Stimulated activated CD8-positive, alpha-beta memory T cell treated with anti-CD3 and anti-CD28 coated beads, Interleukin-12 subunit alpha, Interleukin-12 subunit beta, amount 100 ng/mL, for 1 hour (primary cell): ENCODE results near the gene TAF1A.
A peak's percentile ranks its signal among the peaks of the same experiment; 100 is the strongest.
"Not testable (repeated sequence)": the region's sequence is repeated elsewhere in the genome, so short reads cannot be mapped to it uniquely, and the experiment has no call there.

Experiments used
- DNase-seq: peaks from one replicate; pipeline ENCODE4 v3.0.0-alpha.2; 2020; ENCODE audit warnings: low read depth

TAF1A gene

DNA sequence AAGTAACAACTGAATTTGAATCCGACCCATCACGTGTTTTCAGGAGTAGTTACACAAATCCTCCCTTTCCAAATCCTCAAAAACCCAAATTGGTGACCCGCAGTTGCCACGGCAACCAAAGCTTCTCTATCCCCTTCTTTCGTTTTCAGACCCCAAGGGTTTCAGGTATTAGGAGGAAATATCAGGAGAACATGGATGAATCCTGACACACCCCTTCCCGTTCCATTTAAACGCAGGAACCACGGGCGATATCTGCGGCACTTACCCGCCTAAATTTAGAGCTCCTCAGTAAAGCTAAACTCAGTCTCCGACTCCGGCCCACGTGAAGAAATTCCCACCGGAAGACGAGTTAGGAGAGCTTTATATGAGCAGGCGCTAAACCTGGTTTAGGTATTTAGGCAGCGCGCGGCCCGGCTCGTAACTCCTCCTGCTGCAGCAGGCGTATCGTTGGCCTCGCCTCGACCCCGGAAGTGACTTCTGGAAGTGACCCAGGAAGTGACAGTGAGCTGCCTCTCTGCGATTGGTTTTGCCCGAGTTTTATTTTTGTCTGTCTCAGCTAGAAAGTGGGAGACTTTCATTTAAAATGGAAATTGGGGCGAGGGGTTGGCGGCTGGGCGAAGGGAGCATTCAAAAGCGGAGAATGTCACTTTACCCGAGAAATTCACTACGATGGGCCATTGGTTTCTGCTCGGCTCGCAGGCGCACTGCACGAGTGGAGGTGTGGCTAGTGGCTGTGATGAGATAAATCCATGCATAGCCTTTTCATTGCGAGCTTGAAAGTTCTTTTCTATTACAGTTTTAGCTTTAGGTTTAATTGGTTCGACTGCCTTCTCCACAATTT, at the start of gene TAF1A:
Gene TAF1A (minus strand): TSS at position 472 of the 841 bp plus-strand sequence.
- DNase-seq: peak; percentile 71

DNA sequence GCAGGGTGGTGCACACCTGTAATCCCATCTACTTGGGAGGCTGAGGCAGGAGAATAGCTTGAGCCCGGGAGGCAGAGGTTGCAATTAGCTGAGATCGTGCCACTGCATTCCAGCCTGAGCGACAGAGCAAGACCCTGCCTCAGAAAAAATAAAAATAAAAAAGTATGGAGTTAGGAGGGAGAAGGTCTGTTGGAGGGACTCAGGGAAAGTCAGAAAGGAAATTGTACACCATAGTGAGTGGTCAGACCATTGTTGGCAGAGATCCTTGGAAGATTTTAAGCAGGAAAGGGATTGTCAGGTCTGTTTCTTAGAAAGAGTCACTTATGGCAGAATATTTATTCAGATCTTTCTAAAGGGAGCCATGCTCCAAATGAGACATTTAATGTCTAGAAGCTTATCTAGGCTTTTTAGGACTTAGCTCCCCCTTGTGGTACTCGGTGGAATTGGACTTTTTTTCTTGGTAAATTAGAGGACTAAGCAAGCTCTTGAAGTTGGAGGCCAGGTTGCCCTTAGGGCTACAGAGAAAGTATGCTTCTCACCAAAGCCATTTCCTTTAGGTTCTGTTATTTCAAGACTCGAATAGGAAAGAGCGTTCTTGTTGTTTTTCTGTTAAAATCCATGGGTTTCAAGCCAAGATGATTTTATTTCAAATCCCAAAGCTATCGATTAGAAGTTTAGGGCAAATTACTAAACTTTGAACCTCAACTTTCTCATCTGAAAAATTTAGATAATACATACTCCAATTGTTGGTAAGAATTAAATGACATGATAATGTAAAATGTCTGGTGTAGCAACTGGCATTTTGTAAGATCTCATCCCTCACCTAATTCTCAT, 44.7 kb upstream of the TAF1A start:
- peak; percentile 60 for DNase-seq

DNA sequence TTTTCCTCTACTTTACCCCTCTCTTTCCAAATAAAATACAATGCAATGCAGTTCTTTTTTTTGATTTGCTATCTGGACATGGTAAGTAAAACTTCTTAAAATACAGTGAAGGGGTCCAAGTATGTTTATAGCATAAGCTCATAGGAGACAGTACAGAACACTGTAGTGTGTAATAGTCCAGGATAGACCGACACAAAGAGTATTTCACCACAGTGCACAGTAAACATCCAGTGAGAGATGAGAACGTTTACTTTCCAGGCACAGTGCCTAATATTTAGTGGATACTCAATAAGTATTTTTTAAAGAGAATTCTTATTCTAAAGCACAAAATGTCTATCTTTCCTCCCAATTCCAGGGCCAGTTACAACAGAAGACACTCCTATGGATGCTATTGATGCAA, 43.0 kb upstream of the TAF1A start:
- DNase-seq: no peak

DNA sequence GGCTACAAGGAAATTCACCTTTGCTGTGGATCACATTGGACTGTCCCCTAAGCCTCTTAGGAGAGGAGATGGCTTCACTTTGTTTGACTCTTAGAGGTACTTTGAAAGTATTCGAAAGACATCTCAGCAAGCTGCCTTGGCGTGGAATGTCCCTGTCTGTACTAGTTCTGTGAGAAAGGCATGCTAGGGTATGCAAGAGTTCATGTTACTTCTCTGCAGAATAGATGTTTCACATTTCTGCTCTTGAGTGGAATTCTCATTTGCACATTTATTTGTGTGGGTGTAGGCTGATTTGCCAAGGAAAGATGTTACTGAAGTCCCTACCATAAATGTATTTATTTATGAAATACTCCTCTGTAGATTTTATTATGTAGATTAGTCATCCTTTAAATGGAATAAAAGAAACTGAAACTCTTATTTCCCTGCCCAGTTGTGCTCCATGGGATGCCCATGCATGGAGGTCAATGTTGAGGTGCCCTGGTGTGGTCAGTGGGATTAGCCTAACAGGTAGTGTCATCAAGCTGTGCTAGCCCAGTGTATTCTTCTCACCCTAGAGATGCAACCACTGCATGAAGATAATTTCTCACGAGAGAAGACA, 42.0 kb upstream of the TAF1A start:
- no peak for DNase-seq

DNA sequence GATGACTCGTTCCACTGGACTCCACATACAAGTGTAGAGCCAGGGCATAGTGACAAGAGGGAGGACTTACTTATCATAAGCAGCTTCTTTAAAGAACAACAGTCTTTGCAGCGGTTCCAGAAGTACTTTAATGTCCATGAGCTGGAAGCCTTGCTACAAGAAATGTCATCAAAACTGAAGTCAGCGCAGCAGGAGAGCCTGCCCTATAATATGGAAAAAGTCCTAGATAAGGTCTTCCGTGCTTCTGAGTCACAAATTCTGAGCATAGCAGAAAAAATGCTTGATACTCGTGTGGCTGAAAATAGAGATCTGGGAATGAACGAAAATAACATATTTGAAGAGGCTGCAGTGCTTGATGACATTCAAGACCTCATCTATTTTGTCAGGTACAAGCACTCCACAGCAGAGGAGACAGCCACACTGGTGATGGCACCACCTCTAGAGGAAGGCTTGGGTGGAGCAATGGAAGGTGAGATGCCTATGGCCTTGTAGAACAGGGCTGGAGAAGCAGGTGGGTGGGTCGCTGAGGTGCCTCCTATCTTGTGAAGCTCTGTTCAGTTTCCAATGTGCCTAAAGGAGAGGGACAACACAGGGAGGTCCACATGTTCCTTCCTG, 40.3 kb upstream of the TAF1A start:
- DNase-seq: no peak

DNA sequence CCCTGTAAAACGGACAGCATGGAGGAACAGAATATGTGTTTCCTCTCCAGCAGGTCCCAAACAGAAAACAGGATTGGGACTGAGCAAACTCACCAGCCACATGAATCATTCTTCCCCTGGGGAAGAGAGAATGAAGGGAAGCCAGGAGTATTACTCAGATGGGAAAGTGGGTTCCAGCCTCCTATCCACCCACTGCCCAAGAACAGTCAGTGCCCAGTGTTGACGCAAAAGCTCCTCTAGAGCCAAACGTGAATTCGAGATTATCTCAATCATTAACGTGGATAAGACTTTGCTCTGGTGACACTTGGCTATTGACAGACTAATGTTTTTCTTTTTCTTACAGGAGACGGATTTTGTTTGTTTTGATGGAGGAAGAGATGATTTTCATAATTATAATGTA, 37.5 kb upstream of the TAF1A start:
- no peak for DNase-seq

DNA sequence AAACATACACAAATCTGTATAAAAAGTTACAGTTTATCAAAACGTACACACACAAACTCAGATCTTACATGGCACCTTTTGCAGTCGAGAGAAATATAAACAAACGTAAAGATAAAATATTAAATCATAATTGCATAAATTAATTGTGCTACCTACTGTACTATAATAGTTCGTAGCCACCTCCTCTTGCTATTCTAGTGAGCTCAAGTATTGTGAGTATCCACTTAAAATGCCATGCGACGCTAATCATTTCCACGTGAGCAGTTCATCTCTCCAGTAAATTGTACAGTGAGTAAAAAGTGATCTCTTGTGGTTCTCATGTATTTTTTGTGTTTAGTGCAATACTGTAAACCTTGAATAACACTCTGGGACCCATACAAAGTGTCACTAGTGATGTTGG, 34.5 kb upstream of the TAF1A start:
- DNase-seq: no peak

DNA sequence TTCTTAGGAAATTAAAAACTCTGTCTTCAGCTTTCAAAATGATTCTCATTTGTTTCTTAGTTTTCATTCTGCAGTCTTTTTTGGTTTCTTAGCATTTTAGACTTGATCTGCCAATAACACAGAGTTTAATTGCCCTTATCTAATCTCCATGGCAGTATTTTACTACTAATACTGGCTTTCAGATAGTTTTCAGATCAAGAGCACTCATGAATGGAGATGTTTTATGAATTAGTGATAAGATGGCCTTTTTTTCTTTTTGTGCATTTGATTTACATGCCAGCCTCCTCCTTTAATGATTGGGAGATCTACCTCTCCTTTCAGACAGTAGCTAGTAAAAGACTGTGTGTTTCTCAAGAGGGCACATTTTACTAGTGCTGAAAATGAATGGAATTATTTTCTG, 33.7 kb upstream of the TAF1A start:
- no peak for DNase-seq

DNA sequence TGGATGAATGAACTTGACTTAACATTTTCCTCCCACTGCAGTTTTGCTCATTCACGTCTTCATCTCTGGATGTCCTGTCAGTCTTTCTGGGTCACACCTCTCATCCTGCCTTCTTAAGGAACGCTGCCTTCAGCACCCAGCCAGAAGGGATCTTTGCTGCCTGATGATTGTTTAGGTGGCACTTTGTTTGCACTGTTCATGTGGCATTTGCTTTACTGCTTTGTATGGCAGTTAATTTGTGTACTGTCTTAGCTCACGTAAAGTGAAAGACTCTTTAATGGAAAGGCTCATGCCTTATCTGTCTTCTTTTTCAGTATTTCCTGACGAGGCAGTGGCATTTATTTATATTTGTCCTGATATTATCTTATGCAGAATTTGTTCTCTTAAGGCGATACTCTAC, 33.0 kb upstream of the TAF1A start:
- DNase-seq: no peak

DNA sequence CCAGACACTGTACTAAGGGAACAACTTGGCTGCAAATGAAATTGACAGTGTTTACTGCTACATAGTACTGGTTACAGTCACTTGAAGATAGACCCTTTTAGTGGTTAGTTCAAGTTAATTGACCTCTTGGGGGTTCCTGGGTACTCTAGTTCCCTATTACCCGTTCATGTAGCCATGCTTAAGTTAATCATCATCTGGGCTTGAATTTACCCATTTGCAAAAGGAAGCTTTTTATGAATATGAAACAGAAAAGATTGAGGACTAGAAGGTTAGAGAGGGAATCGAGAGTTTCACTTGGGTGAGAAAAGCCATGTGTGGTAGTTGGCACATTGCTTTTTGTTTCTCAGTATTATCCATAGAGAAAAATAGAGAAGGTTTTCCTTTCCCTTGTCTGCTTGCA, 30.8 kb upstream of the TAF1A start:
- no peak for DNase-seq

DNA sequence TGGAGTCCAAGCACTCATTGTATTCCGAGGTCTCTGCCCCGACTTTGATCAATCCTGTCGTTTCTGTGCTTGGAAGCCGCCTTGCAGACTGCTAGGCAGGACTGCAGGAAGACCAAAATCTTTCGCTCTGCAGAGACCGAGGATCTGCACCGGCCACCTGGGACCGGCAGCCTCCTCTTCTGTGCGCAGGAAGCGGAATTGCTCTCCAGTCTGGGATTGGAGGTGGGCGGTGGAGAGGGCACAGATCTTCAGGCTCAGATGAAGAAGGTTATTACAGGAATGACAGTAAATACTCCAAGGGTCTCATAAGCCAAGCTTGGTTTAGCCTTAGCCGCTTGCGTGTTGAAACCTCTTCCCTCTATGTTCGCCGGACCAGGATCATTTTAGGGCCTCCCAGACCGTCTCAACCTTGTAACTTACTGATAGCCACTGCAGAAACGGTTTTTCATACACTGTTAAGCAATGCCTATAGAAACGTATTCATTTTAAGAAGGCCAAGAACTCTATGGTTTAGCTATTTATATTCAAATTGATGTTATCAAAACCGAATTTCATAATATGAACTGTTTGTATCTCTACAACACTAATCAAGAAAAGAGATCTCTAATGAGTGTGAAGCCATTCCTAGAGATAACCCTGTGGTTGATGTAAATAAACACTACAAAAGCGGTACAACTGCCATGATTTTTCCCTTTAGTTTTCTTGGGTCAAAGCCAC, 29.3 kb upstream of the TAF1A start:
- no peak for DNase-seq

DNA sequence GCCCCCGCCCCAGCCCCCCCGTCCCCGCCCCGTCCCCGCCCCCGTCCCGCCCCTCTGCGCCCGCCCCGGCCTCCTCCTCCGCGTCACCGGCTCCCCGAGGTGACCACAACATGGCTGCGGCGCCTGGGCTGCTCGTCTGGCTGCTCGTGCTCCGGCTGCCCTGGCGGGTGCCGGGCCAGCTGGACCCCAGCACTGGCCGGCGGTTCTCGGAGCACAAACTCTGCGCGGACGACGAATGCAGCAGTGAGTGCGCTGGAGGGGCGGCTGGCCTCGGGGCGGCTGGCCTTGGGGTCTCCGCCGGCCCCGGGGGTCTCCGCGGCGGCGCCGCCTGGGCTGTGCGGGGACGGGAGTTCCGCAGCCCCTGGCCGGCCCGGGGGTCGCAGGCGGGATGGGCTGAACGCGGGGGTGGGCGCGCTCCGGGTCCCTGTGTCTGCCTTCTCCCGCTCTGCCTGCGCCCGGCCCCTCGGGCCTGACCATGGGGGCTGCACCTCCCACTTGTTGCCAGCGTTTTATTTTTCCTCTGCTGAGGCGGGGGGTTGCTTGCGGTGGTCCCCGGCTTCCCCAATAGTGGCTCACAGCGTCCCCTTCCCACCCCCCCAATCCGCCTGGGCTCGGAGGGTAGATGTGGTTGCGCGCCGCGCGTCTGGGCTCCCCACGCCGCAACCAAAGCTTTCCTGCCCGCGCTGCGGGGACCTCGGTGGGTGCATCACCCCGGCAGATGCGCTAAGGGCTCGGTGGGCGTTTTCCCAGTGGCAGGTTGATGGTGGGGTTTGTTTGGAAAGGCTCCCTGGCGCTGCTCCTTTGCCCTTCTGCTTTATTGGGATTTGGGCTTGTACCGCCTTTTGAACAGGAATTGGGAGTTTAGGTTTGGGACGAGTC, 28.5 kb upstream of the TAF1A start, which contains the start of gene MIA3:
Gene MIA3 (plus strand): TSS at position 97 of the 879 bp plus-strand sequence. CDS start 14 bp downstream, at position 111.
- peak; percentile 11 for DNase-seq

DNA sequence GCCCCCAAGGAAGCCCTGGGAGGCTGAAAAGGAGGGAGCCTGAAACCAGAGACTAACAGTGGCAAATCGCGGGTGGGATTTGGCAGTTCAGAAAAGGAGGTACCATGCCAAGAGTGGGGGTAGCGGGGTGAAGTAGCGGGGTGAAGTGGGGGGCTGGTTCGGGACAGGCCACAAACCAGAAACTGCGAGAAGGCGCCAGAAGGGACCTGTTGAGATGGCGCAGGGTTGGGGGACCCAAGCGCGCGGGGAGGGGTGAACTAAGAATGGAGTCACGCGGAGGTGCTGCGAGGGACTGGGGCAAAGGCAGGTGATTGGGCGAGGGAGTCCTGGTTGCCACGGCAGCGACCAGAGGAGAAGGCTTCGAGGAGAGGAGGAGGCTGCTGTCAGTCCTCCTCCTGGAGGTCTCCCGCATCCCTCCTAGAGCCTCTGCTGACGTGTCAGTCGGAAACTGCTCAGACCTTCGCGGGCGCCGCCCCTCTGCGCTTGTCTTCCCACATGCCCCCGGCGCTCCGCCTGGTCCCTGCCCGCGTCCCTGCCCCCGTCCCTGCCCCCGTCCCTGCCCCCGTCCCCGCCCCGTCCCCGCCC, 27.7 kb upstream of the TAF1A start:
- peak; percentile 90 for DNase-seq

DNA sequence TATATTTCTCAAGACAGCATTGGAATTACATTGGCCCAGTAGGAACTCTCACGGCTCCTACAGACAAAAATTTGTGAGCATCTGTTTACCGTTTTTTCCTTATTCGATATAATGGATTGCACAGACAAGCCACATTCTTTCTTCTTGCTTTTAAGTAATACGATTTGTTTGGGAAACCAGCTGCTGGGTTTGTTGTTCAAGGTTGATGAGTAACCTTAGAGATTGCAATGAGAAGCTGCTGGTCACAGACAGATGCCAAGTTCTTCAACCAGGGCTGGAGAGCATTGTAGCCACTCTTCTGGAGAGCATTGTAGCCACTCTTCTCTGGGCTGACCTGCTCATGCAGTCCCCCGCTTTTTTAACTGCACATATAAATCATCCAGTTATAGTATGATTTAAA, 26.8 kb upstream of the TAF1A start:
- DNase-seq: no peak

DNA sequence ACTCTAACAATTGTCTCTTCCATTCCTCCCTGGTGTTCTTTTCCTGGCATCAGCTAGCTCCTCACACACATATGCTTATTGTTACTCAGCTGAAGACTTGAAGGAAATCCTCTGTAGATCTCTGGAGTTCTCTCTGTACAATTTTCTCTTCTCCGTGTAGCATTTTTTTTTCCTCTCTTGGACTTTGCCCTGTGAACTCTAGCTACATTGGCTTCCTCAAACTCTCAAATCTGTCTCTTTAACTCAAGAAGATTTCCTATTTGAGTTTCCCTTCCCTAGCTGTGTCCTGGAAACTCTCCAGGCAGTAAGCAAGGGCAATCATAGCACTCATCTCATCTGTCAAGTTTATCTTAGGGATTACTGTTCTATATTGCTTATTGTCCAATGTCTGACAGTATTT, 23.9 kb upstream of the TAF1A start:
- DNase-seq: no peak

DNA sequence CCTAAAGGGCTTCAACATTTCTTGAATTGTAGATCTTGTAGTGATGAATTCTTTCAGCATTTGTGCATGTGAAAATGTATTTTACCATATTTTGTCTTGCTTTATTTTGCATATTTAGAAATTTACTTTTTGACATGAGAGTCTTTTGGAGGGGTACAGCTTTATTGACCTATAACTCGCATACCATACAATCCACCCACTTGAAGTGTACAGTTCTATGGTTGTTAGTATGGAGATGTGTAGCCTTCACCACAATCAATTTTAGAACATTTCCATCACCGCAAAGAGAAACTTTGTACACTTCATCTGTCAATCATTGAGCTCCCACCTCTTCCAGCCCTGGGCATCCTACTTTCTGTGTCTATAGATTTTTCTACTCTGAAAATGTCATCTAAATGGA, 21.0 kb upstream of the TAF1A start:
- no peak for DNase-seq

DNA sequence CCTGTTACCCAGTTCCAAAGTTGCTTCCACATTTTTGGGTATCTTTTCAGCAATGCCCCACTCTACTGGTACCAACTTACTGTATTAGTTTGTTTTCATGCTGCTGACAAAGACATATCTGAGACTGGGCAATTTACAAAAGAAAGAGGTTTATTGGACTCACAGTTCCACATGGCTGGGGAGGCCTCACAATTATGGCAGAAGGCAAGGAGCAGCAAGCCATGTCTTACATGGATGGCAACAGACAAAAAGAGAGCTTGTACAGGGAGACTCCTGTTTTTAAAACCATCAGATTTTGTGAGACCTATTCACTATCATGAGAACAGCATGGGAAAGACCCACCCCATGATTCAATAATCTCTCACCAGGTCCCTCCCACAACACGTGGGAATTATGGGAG, 19.4 kb upstream of the TAF1A start:
- DNase-seq: not testable (repeated sequence)

DNA sequence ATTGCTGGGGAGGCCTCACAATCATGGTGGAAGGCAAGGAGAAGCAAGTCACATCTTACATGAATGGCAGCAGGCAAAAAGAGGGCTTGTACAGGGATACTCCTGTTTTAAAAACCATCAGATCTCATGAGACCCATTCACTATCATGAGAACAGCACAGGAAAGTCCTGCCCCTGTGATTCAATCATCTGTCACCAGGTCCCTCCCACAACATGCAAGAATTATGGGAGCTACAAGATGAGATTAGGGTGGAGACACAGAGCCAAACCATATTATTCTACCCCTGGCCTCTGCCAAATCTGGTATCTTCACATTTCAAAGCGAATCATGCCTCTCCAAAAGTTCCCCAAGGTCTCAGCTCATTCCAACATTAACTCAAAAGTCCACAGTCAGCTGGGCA, 17.0 kb upstream of the TAF1A start:
- DNase-seq: no peak

DNA sequence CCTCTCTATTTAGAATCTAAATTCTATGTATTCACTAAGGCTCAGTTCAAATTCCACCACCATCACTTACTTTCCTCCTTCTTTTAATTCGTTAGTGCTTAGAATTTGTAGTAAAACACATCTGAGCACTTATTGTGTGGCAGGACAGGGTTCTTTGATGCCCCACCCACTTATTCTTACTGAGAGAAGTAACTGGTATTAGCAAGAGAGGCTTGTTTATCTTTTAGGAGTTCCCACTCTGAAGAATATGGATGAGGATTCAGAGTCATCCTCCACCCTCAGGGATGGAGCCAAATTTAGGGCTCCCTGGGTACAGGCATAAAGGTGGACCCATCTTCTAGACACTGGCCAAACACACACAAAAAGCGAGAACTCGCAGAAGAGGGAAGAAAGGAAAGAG, 11.5 kb upstream of the TAF1A start:
- no peak for DNase-seq

DNA sequence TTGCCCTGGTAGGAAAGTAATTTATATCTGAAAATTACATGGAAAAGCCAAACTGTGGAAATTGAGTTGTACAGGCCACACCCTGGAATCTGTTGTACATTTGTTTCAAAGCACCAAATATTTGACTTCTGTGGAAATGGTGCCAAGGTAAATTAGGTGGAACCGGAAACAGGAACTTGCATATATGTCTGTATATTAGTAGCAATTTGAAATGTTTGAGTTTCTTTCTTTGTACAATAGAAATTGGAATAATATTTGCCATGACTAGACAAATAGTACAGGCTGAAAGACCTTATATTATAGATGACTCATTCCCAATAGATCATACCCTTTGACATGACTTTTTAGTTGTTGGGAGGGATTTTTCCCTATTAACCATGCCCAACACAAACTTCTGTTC, 10.5 kb upstream of the TAF1A start:
- DNase-seq: no peak
